Keratinocyte (primary cell): ENCODE measurements around the gene PNMA6F. TPM values are rescaled to one million over a fixed set of nuclear protein-coding genes. Genes with fewer than 3 reads are reported as not detected.

ENCODE experiments used
- DNase-seq: peaks from one replicate; pipeline ENCODE4 v3.0.0-alpha.2; 2011; ENCODE audit warnings: low read depth, missing footprints, low spot score
- FAIRE-seq: peaks from 2 replicates; lab custom pipeline; 2011; peaks lifted over from hg19 to GRCh38; lab: Jason Lieb, UNC
- H2AFZ ChIP-seq: 2 replicates; pipeline ENCODE4 v1.6.0; 2012; ENCODE audit warnings: low read length, control low read depth, inconsistent platforms; ENCODE audit not compliant: control insufficient read depth
- H3K27ac ChIP-seq: 2 replicates; pipeline ENCODE4 v1.5.1; 2011; ENCODE audit warnings: low read length; ENCODE audit not compliant: control insufficient read depth, insufficient read depth
- H3K27me3 ChIP-seq: 3 replicates; pipeline ENCODE4 v1.6.0; 2011; ENCODE audit warnings: low read length; ENCODE audit not compliant: control insufficient read depth, insufficient read depth; ENCODE audit errors: extremely low read depth
- H3K36me3 ChIP-seq, 2 experiments: 2 replicates in 1 of 2; 3 replicates in 1 of 2; pipeline ENCODE4 v1.5.1; 2011; ENCODE audit warnings: low read length in 2 of 2, mild to moderate bottlenecking in 1 of 2; ENCODE audit not compliant: control insufficient read depth in 2 of 2, insufficient read depth in 2 of 2; ENCODE audit errors: extremely low read depth in 1 of 2
- H3K4me1 ChIP-seq: 3 replicates; pipeline ENCODE4 v1.5.1; 2011; ENCODE audit warnings: low read length; ENCODE audit not compliant: control insufficient read depth, insufficient read depth; ENCODE audit errors: extremely low read depth
- H3K4me2 ChIP-seq: 3 replicates; pipeline ENCODE4 v1.6.0; 2011; ENCODE audit warnings: low read depth, low read length; ENCODE audit not compliant: control insufficient read depth, insufficient read depth; ENCODE audit errors: extremely low read depth
- H3K4me3 ChIP-seq, 3 experiments: fragments of 200-600 bp in 1 of 3; sonication (generic) in 1 of 3; 2 replicates in 2 of 3; 3 replicates in 1 of 3; pipeline ENCODE4 v1.5.1; 2011 to 2016; ENCODE audit warnings: low read length in 3 of 3, mild to moderate bottlenecking in 3 of 3, control low read depth in 2 of 3, inconsistent platforms in 1 of 3, low read depth in 1 of 3, mixed read lengths in 1 of 3, mixed run types in 1 of 3, moderate library complexity in 1 of 3; ENCODE audit not compliant: control insufficient read depth in 2 of 3, insufficient read depth in 2 of 3; ENCODE audit errors: extremely low read depth in 1 of 3
- H3K79me2 ChIP-seq: 2 replicates; pipeline ENCODE4 v1.6.0; 2012; ENCODE audit warnings: low read length; ENCODE audit not compliant: control insufficient read depth, insufficient read depth
- H3K9ac ChIP-seq: 3 replicates; pipeline ENCODE4 v1.6.0; 2011; ENCODE audit warnings: low read length; ENCODE audit not compliant: control insufficient read depth, insufficient read depth; ENCODE audit errors: extremely low read depth
- H3K9me1 ChIP-seq: 3 replicates; pipeline ENCODE4 v1.6.0; 2011; ENCODE audit warnings: low read length; ENCODE audit not compliant: control insufficient read depth, insufficient read depth; ENCODE audit errors: extremely low read depth
- H3K9me3 ChIP-seq: 2 replicates; pipeline ENCODE4 v1.5.1; 2012; ENCODE audit warnings: low read depth, low read length; ENCODE audit not compliant: control insufficient read depth
- H4K20me1 ChIP-seq: 3 replicates; pipeline ENCODE4 v1.6.0; 2011; ENCODE audit warnings: low read length; ENCODE audit not compliant: control insufficient read depth, insufficient read depth; ENCODE audit errors: extremely low read depth
- CTCF ChIP-seq, 3 experiments: IDR thresholded peaks in 1 of 3; conservative IDR thresholded peaks in 1 of 3; optimal IDR thresholded peaks in 1 of 3; 2 replicates in 2 of 3; 3 replicates in 1 of 3; pipeline versions ENCODE3 to v1.5.1; 2011; ENCODE audit warnings: low read length in 3 of 3, mild to moderate bottlenecking in 3 of 3, moderate library complexity in 2 of 3, control low read depth in 1 of 3, inconsistent platforms in 1 of 3; ENCODE audit not compliant: insufficient read depth in 2 of 3; ENCODE audit errors: extremely low read depth in 1 of 3
- EZH2 ChIP-seq: IDR thresholded peaks from one replicate; pipeline ENCODE4 v1.6.1; 2012; ENCODE audit warnings: inconsistent platforms, mild to moderate bottlenecking, low read length, moderate library complexity
- dilution Hi-C: fragments of 300-500 bp; cut with MboI; formaldehyde crosslinking; loops from one replicate; pipeline ENCODE4 v1.7.0; 2020; ENCODE audit warnings: low sequenced_read_pairs; ENCODE audit not compliant: extremely low pct_ligation_motif_present
- polyA plus RNA-seq, 5 experiments: library from polyadenylated mRNA; depleted of rRNA in 3 of 5; stranded (reverse) in 3 of 5; stranded (forward) in 1 of 5; unstranded in 1 of 5; fragments of >200 nt; gene quantifications; 1 replicate in 1 of 5; 2 replicates in 3 of 5; 3 replicates in 1 of 5; pipeline versions ENCODE4 v1.2.1 to v1.2.3, GENCODE V29; 2011 to 2012; ENCODE audit warnings: missing spikeins in 2 of 5, low read depth in 1 of 5, low replicate concordance in 1 of 5

Gene PNMA6F
- polyA plus RNA-seq, 1 donor (not counting 4 experiments of a cell fraction or from before 2014, with no cell fraction given): not detected

- H3K9ac ChIP-seq: no peak overlapping the region
- no peaks in the 10 kb centered on the region for H3K27me3 ChIP-seq
- no peaks in the 10 kb centered on the region for H3K79me2 ChIP-seq
- H3K4me3 ChIP-seq: no peak overlapping the region
- TF ChIP-seq EZH2: no peak
- no peak for TF ChIP-seq CTCF (optimal IDR thresholded peaks at IDR 0.05 in 1 of 3, IDR thresholded peaks at IDR 0.05 in 1 of 3, conservative IDR thresholded peaks at IDR 0.05 in 1 of 3; ENCODE audit: extremely low read depth in 1 of 3, insufficient read depth in 2 of 3, low read length in 3 of 3)
- no peak for FAIRE-seq
- no peak for DNase-seq
- no peaks in the 10 kb centered on the region for H4K20me1 ChIP-seq
- H3K4me1 ChIP-seq: no peaks in the 10 kb centered on the region
- no peaks in the 10 kb centered on the region for H3K36me3 ChIP-seq
- no peak overlapping the region for H2AFZ ChIP-seq
- no peaks in the 10 kb centered on the region for H3K9me1 ChIP-seq
- dilution Hi-C loops: no loop called here
- no peak overlapping the region for H3K27ac ChIP-seq
- H3K4me2 ChIP-seq: no peak overlapping the region
- H3K9me3 ChIP-seq: no peaks in the 10 kb centered on the region
Observed at GRCh38 chrX:153366119-153366518, 44.6 kb upstream of the PNMA6F start.

- H3K27ac ChIP-seq: no peak overlapping the region
- no peak overlapping the region for H3K9ac ChIP-seq
- H3K4me3 ChIP-seq: no peak overlapping the region
- H3K4me1 ChIP-seq: no peaks in the 10 kb centered on the region
- no peak overlapping the region for H2AFZ ChIP-seq
- dilution Hi-C loops: no loop called here
- H3K27me3 ChIP-seq: no peaks in the 10 kb centered on the region
- no peak for FAIRE-seq
- no peaks in the 10 kb centered on the region for H3K9me3 ChIP-seq
- H4K20me1 ChIP-seq: no peaks in the 10 kb centered on the region
- H3K4me2 ChIP-seq: no peak overlapping the region
- no peak for DNase-seq
- H3K79me2 ChIP-seq: no peaks in the 10 kb centered on the region
- no peaks in the 10 kb centered on the region for H3K36me3 ChIP-seq
- TF ChIP-seq CTCF (optimal IDR thresholded peaks at IDR 0.05 in 1 of 3, IDR thresholded peaks at IDR 0.05 in 1 of 3, conservative IDR thresholded peaks at IDR 0.05 in 1 of 3; ENCODE audit: extremely low read depth in 1 of 3, insufficient read depth in 2 of 3, low read length in 3 of 3): no peak
- TF ChIP-seq EZH2: no peak
- no peaks in the 10 kb centered on the region for H3K9me1 ChIP-seq
Observed at GRCh38 chrX:153365670-153366069, 44.1 kb upstream of the PNMA6F start.
